Measurements from ENCODE around the gene KBTBD4.
A peak's percentile ranks its signal among the peaks of the same experiment; 100 is the strongest.
"Not testable (repeated sequence)": the region's sequence is repeated elsewhere in the genome, so short reads cannot be mapped to it uniquely, and the experiment has no call there.

Gene KBTBD4

DNA sequence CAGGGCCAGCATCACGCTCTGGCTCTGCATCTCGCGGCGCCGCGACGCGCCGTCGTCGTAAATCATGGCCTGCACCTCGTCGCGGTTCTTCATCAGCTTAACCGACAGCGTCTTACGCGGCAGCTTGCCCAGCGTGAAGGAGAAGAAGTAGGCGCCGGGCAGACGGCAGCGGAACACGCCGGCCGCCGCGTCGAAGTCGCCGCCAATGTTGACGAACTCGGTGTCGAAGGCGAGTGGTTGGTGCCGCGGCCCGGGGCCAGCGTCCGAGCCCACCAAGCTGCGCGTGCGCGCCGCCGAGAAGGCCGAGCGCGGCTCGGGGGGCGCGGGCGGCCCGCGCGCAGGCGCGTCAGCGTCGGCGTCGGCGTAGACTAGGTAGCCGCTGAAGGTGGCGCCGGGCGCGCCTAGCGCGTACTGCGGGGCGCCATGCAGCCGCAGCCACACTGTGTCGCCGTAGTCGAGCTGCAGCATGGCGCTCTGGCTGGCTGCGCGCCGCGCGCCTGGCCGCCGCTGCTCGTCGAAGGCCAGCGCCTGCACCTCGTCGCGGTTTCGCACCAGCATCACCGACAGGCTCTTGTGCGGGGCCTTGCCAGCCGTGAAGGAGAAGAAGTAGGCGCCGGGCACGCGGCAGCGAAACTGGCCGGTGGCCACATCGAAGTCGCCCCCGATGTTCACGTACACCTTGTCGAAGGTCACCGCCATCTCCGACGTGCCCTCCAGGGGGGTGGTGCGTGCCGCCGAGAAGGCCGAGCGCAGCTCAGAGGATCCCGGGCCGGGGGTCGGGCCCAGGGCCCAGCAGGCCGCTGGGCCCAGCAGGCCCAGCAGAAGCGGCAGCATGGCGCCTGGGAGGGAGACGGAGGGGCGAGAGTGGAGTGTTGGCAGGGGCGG is 11.4 kb upstream of the KBTBD4 start:
- no peak for DNase-seq

GRCh38 chr11:47589584-47589976 is 10.8 kb upstream of the KBTBD4 start:
- no peak for DNase-seq

DNA sequence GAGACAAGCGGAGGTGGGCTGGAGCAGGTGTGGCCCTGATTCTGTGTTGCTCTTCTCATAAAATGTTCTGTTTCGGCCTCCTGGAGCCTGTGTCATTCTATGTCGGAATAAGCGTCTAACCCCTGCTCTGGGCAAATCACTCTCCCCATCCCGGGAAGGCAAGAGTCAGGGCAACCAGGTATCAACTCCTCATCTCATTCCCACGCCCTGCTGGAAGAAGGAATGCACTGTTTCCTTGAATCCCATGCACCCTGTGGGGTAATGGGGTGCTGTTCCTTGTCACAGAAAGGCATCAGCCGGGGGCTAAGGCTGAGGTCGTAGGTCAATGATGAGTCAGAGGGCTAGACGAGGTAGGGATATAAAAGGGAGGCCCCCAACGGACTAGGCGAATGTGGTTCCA is 10.3 kb upstream of the KBTBD4 start:
- no peak for DNase-seq

DNA sequence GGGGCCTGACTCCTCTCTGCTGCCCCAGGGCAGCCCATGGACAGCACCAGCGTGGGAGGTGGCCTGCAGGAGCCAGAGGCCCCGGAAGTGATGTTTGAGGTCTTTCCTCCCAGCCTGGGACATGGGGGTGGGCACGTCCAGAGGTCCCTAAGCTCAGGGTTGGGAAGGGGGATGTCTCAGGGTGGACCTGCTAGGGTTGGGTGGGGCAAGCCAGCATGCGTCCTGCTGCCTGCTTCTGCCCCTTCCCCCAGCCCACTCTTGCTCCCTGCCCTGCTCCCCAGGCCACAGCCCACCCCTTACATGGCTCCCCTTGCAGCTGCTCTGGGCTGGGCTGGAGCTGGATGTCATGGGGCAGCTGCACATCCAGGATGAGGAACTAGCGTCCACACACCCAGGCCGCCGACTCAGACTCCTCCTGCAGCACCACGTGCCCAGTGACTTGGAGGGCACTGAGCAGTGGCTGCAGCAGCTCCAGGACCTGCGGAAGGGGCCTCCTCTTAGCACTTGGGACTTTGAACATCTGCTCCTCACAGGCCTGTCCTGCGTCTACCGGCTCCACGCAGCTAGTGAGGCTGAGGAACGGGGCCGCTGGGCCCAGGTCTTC is 9.1 kb upstream of the KBTBD4 start:
- peak; percentile 75 to 90 for DNase-seq

DNA sequence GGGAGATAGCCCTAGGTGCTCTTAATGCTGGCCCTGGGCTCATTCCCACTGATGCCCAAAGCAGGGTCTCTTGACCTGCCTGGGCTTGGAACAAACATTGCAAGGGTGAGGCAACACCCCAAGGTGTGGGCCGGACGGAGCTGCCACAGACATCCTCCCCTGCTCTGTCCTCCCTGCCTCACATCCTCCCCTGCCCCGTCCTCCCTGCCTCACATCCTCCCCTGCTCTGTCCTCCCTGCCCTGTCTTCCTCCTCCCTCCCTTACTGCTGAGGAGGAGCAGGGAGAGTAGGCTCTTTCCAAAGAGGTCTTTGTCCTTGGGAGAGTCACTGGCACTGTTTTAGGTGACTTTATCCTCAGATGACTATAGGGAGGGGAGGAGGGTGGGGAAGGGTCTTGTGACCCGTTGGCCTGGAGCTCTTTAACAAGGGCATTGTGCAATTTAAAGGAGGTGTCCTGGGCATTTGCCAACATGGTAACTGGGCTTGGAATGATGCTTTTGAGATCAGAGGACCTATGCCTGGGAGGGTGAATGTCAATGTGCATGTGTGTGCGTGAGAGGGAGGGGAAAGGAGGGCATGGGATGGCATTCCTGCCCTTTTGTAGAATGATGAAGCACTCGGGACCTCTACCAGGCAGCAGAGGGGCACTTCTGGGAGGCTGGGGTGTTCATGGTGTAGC is 8.4 kb upstream of the KBTBD4 start:
- DNase-seq: peak in 1 of 2 donors; percentile 50

- no peak for DNase-seq
Measured at GRCh38 chr11:47586098-47586855, 7.5 kb upstream of the KBTBD4 start, which contains the start of gene FAM180B. FAM180B (plus strand) TSS chr11:47586678; CDS start chr11:47586769, 91 bp downstream.

- DNase-seq: no peak
Measured at GRCh38 chr11:47583844-47584243, 5.1 kb upstream of the KBTBD4 start.

DNA sequence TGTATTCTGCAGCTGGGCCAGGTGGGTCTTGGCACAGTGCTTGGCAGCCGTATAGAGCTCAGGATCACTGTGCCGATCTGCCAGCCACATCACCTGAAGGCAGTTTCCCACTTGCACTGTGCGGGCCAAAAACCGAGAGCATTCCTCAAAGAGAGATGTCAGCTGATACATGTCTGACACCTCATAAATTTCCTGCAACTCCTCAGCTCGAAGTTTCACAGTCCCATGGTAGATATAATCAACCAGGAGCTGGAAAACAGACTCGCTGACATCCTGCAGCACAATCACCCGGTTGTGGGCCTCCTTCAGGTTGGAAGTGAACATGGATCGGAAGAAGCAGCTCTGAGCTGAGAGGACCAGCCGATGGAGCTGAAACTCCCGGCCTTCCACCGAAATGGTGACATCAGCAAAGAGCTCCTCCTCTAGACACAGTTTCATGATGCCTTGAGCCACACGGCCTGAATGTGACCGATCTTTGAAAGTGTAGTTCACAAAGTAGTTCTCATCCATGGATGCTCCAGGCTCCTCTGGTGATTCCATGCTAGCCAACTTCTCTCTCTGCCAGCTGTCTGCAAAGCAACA is 1.2 kb downstream of the KBTBD4 start:
- no peak for DNase-seq

- no peak for DNase-seq
Measured at GRCh38 chr11:47573321-47573720, 5.4 kb downstream of the KBTBD4 start.

GRCh38 chr11:47572715-47573255 is 6.0 kb downstream of the KBTBD4 start:
- DNase-seq: no peak

DNA sequence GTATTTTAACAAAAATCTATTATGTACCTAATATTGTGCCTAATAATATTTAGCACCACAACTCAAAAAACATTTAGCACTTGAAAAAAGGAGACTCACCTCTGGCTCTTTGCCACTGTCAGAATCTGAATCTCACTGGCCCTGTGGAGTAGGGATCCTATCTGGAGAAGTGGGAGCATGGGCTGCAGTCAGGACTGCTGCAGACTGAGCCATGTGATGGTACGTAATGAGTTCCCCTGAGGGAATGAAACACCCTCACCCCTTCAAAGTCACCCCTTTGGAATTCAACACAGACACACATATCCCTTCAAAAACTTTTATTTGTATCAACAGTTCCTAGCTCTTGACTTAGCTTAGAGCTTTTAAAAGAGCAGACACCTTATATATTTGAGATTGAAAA is 6.9 kb downstream of the KBTBD4 start:
- no peak for DNase-seq

DNA sequence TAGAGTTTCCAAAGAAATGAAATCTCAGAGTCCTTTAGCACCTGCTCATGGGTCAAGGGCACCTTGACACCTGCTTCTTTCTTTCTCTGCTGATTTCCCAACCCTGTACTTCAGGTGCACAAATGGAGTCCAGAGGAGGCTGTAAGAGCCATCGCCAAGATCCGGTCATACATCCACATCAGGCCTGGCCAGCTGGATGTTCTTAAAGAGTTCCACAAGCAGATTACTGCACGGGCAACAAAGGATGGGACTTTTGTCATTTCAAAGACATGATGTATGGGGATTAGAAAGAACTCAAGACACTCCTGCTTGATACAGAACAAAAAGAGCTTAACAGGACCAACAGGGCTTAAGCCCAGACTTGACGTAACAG is 7.4 kb downstream of the KBTBD4 start:
- DNase-seq: no peak

- DNase-seq: peak; percentile 78 to 93
Measured at GRCh38 chr11:47570651-47571356, 8.0 kb downstream of the KBTBD4 start.

DNA sequence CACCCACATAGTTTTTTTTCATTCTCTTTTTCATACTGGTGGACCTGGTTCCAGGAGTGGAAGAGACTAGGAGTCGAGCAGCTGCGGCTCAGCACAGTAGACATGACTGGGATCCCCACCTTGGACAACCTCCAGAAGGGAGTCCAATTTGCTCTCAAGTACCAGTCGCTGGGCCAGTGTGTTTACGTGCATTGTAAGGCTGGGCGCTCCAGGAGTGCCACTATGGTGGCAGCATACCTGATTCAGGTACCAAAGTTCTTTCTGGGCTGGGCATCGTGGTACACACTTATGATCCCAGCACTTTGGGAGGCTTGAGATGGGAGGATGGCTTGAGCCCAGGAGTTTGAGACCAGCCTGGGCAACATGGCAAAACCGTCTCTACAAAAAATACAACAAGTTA is 9.1 kb downstream of the KBTBD4 start:
- DNase-seq: no peak

DNA sequence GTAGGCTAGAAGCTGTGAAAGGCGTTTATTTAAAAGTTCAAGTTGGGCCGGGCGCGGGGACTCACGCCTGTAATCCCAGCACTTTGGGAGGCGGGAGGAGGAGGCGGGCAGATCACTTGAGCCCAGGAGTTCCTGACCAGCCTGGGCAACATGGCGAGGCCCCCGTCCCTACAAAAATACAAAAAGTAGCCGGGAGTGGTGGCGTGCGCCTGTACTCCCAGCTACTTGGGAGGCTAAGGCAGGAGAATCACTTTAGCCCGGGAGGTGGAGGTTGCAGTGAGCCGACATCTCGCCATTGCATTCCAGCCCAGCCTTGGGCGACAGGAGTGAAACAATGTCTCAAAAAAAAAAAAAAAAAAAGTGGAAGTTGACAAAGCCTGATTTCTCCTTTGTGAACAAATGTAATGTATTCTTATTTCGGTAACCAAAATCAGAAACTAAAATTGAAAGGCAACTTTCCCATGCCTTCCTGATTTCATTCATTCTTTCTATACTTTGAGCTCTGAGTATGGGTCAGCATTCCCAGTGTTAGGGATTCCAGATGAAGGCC is 12.5 kb downstream of the KBTBD4 start:
- peak; percentile 34 to 39 for DNase-seq

DNA sequence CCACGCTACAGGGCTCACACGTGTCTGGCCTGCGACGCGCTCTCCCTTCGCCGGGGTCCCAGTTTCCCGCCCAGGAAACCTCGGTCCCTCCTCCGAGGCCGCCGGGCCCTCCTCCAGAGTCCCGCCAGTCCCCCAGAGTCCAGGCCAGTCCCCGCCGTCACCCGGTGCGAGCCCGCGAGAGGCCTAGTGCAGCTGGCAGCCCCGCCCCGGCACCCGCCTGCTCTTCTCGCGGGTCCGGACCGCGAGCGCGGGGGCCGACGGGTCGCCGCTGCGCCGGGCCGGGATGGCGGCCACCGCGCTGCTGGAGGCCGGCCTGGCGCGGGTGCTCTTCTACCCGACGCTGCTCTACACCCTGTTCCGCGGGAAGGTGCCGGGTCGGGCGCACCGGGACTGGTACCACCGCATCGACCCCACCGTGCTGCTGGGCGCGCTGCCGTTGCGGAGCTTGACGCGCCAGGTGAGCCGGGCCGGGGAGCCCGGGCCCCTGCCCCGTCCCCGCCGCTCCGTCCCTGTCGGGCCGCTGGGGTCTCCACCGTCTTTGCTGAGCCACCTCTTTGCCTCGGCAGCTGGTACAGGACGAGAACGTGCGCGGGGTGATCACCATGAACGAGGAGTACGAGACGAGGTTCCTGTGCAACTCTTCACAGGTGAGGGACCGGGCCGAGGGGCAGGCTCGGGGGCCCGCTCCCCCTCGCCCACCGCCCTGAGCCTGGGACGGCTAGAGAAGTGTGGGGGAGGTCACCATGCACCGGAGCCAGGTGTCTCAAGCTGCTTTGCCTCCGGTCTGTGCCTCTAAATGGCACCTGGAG is 13.2 kb downstream of the KBTBD4 start, which contains the start of gene PTPMT1:
Gene PTPMT1 (plus strand): TSS at position 260 of the 809 bp plus-strand sequence. CDS start 24 bp downstream, at position 284.
- DNase-seq: peak; percentile 65 to 70

DNA sequence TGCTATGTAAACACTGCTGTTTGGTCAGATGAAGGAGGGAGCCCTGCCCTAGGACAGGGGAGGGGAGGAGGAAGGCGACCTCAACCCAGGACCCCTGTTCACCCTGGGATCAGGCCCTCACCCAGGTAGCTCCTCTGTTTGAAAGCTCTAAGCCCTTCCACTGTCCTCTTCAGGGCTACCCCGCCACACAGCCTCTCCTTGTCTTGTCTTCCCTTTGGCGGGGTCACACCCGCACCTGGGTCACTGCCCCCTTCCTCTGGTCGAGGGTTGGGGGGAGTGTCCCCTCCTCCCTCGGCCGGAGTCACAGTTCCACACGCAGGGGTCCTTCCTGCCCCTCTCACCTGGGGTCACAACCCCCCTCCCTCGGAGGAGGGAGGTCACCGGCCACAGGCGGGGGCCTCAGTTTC is 13.8 kb downstream of the KBTBD4 start:
- DNase-seq: no peak

- DNase-seq: not testable (repeated sequence)
Measured at GRCh38 chr11:47564366-47564765, 14.4 kb downstream of the KBTBD4 start.

GRCh38 chr11:47562393-47562792 is 16.4 kb downstream of the KBTBD4 start:
- not testable (repeated sequence) for DNase-seq

DNA sequence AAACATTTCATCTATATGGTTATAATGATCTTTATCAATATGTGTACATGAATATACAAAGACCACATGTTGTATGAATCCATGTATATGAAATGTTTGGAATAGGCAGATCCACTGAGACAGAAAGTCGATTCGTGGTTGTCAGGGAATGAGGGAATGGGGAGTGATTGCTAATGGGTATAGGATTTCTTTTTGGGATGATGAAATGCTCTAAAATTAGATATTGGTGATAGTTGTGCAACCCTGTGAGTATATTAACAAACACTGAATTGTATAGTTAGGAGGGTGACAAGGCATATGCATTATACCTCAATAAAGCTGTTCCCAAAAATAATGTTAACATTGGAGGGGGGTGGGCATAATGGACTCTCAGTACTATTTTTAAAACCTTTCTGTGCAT is 18.3 kb downstream of the KBTBD4 start:
- no peak for DNase-seq

All from inflammatory macrophage treated with lipopolysaccharide for 1 hour (primary cell).